ENCODE data around the gene EML3. TPM values are rescaled to one million over a fixed set of nuclear protein-coding genes. Genes with fewer than 3 reads are reported as not detected.

The EML3 gene
- total and polyA plus RNA-seq, 2 of the 13 experiments (the other 11 are each of a cell fraction or from before 2014, with no cell fraction given), result 10.6 to 12.3 TPM

DNA sequence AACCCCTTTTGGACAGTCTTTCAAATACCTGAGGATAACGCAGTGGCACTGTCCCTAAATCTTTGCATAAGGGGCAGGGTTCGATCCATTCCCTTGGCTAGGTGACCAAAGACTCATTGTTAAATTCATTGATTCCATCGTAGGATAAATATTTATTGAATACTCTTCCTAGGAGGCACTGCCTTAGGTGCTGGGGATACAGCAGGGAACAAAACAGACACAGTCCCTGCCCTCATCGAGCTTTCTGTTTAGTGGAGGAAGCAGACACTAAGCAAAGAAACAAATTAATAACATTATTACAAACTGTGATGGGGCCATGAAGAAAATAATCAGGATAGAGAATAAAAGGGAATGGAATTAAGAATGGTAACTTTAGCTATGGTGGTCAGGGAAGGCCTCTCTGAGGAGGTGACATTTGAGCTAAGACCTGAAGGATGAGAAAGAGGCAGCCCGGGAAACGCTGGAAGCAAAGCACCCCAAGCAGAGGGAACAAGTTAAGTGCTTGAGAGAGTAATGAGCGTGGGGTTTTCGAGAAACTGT, 8.5 kb upstream of the EML3 start:
- BruUV-seq (replicated peaks), result no TSS peak
- ATAC-seq, result no peak
- 4% methylated on average over 8 of the region's 8 CpGs for WGBS (ENCODE audit: low lambda C conversion rate)
- Histone ChIP-seq H3K27ac (ENCODE audit: extremely low read length, insufficient read depth, low read length) (peak overlapping the region; percentile 72), H3K4me2 (ENCODE audit: low read depth, low read length) (peak overlapping the region; percentile 93), H3K9me3 (ENCODE audit: low read length) (no peaks in the 10 kb centered on the region), H3K36me3 (replicated peaks in 1 of 2; ENCODE audit: control insufficient read depth in 1 of 2, insufficient read depth in 2 of 2, low read length in 2 of 2) (peaks cover 5 to 11% of the 10 kb centered on the region in 2 experiments), H3K9ac (ENCODE audit: insufficient read depth, low read depth, low read length) (peak overlapping the region; percentile 83), H3K27me3 (ENCODE audit: control insufficient read depth in 1 of 2, insufficient read depth in 2 of 2, low read length in 2 of 2) (no peaks in the 10 kb centered on the region; a peak in 1 of 5 replicates), H2AFZ (ENCODE audit: low read length) (no peak overlapping the region), H4K20me1 (ENCODE audit: insufficient read depth, low read length) (no peaks in the 10 kb centered on the region), H3K79me2 (ENCODE audit: insufficient read depth, low read length) (peaks cover 4% of the 10 kb centered on the region), H3K4me1 (ENCODE audit: insufficient read depth, low read length) (peaks cover 21% of the 10 kb centered on the region), H3K4me3 (replicated peaks in 1 of 3; ENCODE audit: insufficient read depth in 1 of 3, low read depth in 2 of 3, low read length in 3 of 3) (peak overlapping the region; percentile 74 to 90 (median 81))
- ChIA-PET POLR2A (interaction anchor here (0.8 to 4.5 kb wide), 22 partner anchors 10 to 235 kb away, joined by 3 to 80 read pairs (median 9); partner anchors contain the start of genes C11orf98, CSKMT, EEF1G and EML3), CTCF (ENCODE audit: low intra/inter-chr PET ratio, low total read pairs) (interaction anchor here (1.9 kb wide), 1 partner anchor 9 kb away, joined by 6 read pairs; the partner anchor contains the start of genes EML3 and ROM1)
- intact Hi-C loops (cut with micrococcal nuclease; ENCODE audit: unreplicated experiment) (no loop called here), in situ Hi-C loops (cut with HindIII; ENCODE audit: extremely low pct_ligation_motif_present, low pct_unique_long_range_greater_than_20kb) (no loop called here)
- TF ChIP-seq EP300 (IDR thresholded peaks at IDR 0.05; ENCODE audit: low read depth in 2 of 2, low read length in 2 of 2) (no peak), EP300 (CRISPR knock-in tag; IDR thresholded peaks at IDR 0.05; ENCODE audit: borderline replicate concordance) (no peak), PAX8 (CRISPR knock-in tag; IDR thresholded peaks at IDR 0.05; ENCODE audit: borderline replicate concordance) (no peak), ZNF367 (CRISPR knock-in tag; IDR thresholded peaks at IDR 0.05; ENCODE audit: borderline replicate concordance) (no peak), BATF2 (CRISPR knock-in tag; IDR thresholded peaks at IDR 0.05) (no peak), ZNF841 (CRISPR knock-in tag; IDR thresholded peaks at IDR 0.05; ENCODE audit: borderline replicate concordance) (no peak), POGK (CRISPR knock-in tag; conservative IDR thresholded peaks at IDR 0.05) (peak; percentile 66), ZNF850 (CRISPR knock-in tag; conservative IDR thresholded peaks at IDR 0.05) (0 out of 2 replicates have a peak, but pooled peaks have one; percentile 6), ATRX (CRISPR knock-in tag; IDR thresholded peaks at IDR 0.05; ENCODE audit: borderline replicate concordance) (no peak), RFX3 (CRISPR knock-in tag; IDR thresholded peaks at IDR 0.05) (no peak), ZBTB7B (CRISPR knock-in tag; IDR thresholded peaks at IDR 0.05) (0 out of 2 replicates have a peak, but pooled peaks have one; percentile 6), SALL2 (CRISPR knock-in tag; IDR thresholded peaks at IDR 0.05) (no peak)
- FAIRE-seq, result no peak
- no peak for DNase-seq (ENCODE audit: low spot score)

Measured in HepG2 (cell line).